H9 (cell line): ENCODE data around the gene RASGRF2. TPM values are rescaled to one million over a fixed set of nuclear protein-coding genes. Genes with fewer than 3 reads are reported as not detected.

Source experiments
- DNase-seq: peaks from one replicate; pipeline ENCODE4 v3.0.0-alpha.2; 2017
- H2AFZ ChIP-seq: one replicate; pipeline ENCODE4 v1.6.1; 2013; ENCODE audit warnings: mild to moderate bottlenecking, low read length, control low read depth, moderate library complexity
- H2AK5ac ChIP-seq: 2 replicates; pipeline ENCODE4 v1.6.1; 2013; ENCODE audit warnings: low read length, control low read depth, mixed read lengths; ENCODE audit not compliant: insufficient read length
- H2BK120ac ChIP-seq: one replicate; pipeline ENCODE4 v1.6.1; 2013; ENCODE audit warnings: low read depth, mild to moderate bottlenecking, low read length, control low read depth, inconsistent platforms; ENCODE audit not compliant: poor library complexity, severe bottlenecking
- H2BK12ac ChIP-seq: 2 replicates; pipeline ENCODE4 v1.6.1; 2013; ENCODE audit warnings: low read length, control low read depth, mixed read lengths, low read depth; ENCODE audit not compliant: insufficient read length
- H2BK15ac ChIP-seq: 2 replicates; pipeline ENCODE4 v1.6.1; 2013; ENCODE audit warnings: low read depth, low read length, control low read depth
- H2BK20ac ChIP-seq: one replicate; pipeline ENCODE4 v1.6.1; 2013; ENCODE audit warnings: low read depth, mild to moderate bottlenecking, low read length, control low read depth, inconsistent platforms; ENCODE audit not compliant: poor library complexity, severe bottlenecking
- H2BK5ac ChIP-seq: 2 replicates; pipeline ENCODE4 v1.6.1; 2013; ENCODE audit warnings: low read length, control low read depth, mixed read lengths; ENCODE audit not compliant: insufficient read length
- H3K14ac ChIP-seq: 2 replicates; pipeline ENCODE4 v1.6.1; 2013; ENCODE audit warnings: low read length, control low read depth; ENCODE audit not compliant: insufficient read depth
- H3K18ac ChIP-seq: 2 replicates; pipeline ENCODE4 v1.6.1; 2013; ENCODE audit warnings: low read depth, mild to moderate bottlenecking, mixed read lengths, low read length, control low read depth; ENCODE audit not compliant: insufficient read length
- H3K23ac ChIP-seq: 2 replicates; pipeline ENCODE4 v1.6.1; 2013; ENCODE audit warnings: low read length, control low read depth, mixed read lengths, low read depth; ENCODE audit not compliant: insufficient read length
- H3K23me2 ChIP-seq: 2 replicates; pipeline ENCODE4 v1.6.1; 2013; ENCODE audit warnings: low read depth, mild to moderate bottlenecking, mixed read lengths, low read length, control low read depth; ENCODE audit not compliant: insufficient read length, poor library complexity, severe bottlenecking
- H3K27ac ChIP-seq: 2 replicates; pipeline ENCODE4 v1.5.1; 2013; ENCODE audit warnings: low read length, control low read depth, mixed read lengths, low read depth; ENCODE audit not compliant: insufficient read length
- H3K27me3 ChIP-seq: 2 replicates; pipeline ENCODE4 v1.6.1; 2013; ENCODE audit warnings: low read length, control low read depth, inconsistent platforms; ENCODE audit not compliant: insufficient read depth
- H3K4ac ChIP-seq: 2 replicates; pipeline ENCODE4 v1.6.1; 2013; ENCODE audit warnings: low read depth, mild to moderate bottlenecking, control low read depth, inconsistent platforms, low read length, moderate library complexity
- H3K4me1 ChIP-seq: 2 replicates; pipeline ENCODE4 v1.6.1; 2013; ENCODE audit warnings: low read length, control low read depth, inconsistent platforms; ENCODE audit not compliant: insufficient read depth
- H3K4me2 ChIP-seq: 2 replicates; pipeline ENCODE4 v1.6.1; 2013; ENCODE audit warnings: low read length, control low read depth, mixed read lengths; ENCODE audit not compliant: insufficient read length, insufficient read depth
- H3K56ac ChIP-seq: 2 replicates; pipeline ENCODE4 v1.6.1; 2013; ENCODE audit warnings: low read depth, mild to moderate bottlenecking, mixed read lengths, low read length, control low read depth; ENCODE audit not compliant: insufficient read length
- H3K79me1 ChIP-seq: 2 replicates; pipeline ENCODE4 v1.6.1; 2013; ENCODE audit warnings: low read depth, mild to moderate bottlenecking, moderate library complexity, low read length, control low read depth, inconsistent platforms; ENCODE audit not compliant: insufficient read depth, poor library complexity, severe bottlenecking
- H3K79me2 ChIP-seq: 2 replicates; pipeline ENCODE4 v1.6.1; 2013; ENCODE audit warnings: low read length, control low read depth, inconsistent platforms; ENCODE audit not compliant: insufficient read depth
- H3K9ac ChIP-seq: 2 replicates; pipeline ENCODE4 v1.6.1; 2013; ENCODE audit warnings: low read length, control low read depth, mixed read lengths; ENCODE audit not compliant: insufficient read length; ENCODE audit errors: extremely low read depth
- H3K9me3 ChIP-seq: one replicate; pipeline ENCODE4 v1.6.1; 2013; ENCODE audit warnings: low read depth, low read length, inconsistent platforms; ENCODE audit not compliant: control insufficient read depth
- H3T11ph ChIP-seq: one replicate; pipeline ENCODE4 v1.6.1; 2013; ENCODE audit warnings: mild to moderate bottlenecking, low read length, control low read depth, inconsistent platforms
- H4K20me1 ChIP-seq: one replicate; pipeline ENCODE4 v1.6.1; 2013; ENCODE audit not compliant: control insufficient read depth, insufficient read length, insufficient read depth
- H4K5ac ChIP-seq: 2 replicates; pipeline ENCODE4 v1.6.1; 2013; ENCODE audit warnings: low read depth, mild to moderate bottlenecking, mixed read lengths, low read length, control low read depth; ENCODE audit not compliant: insufficient read length
- H4K8ac ChIP-seq: replicated peaks from 2 replicates; pipeline ENCODE4 v1.6.1; 2013; ENCODE audit warnings: low read length, control low read depth, mixed read lengths, low read depth; ENCODE audit not compliant: insufficient read length
- H4K91ac ChIP-seq: 2 replicates; pipeline ENCODE4 v1.6.1; 2013; ENCODE audit warnings: low read depth, mild to moderate bottlenecking, moderate library complexity, mixed read lengths, low read length, control low read depth; ENCODE audit not compliant: insufficient read length
- H3K27ac Mint-ChIP-seq, 3 experiments: 2 replicates in 2 of 3; 3 replicates in 1 of 3; pipeline ENCODE4 v1.8.0; 2020 to 2021; ENCODE audit warnings: mixed read lengths in 3 of 3, mild to moderate bottlenecking in 1 of 3, moderate library complexity in 1 of 3
- H3K27me3 Mint-ChIP-seq: 2 replicates; pipeline ENCODE4 v1.8.0; 2021; ENCODE audit warnings: low read depth, mild to moderate bottlenecking, moderate library complexity, mixed read lengths
- H3K36me3 Mint-ChIP-seq, 3 experiments: 2 replicates in 2 of 3; 3 replicates in 1 of 3; pipeline ENCODE4 v1.8.0; 2020 to 2021; ENCODE audit warnings: low read depth in 3 of 3, mixed read lengths in 3 of 3; ENCODE audit not compliant: insufficient read depth in 1 of 3
- H3K4me1 Mint-ChIP-seq, 2 experiments: 2 replicates each; pipeline ENCODE4 v1.8.0; 2020; ENCODE audit warnings: mixed read lengths in 2 of 2
- H3K4me3 Mint-ChIP-seq, 2 experiments: 2 replicates in 1 of 2; 3 replicates in 1 of 2; pipeline ENCODE4 v1.8.0; 2020 to 2021; ENCODE audit warnings: mild to moderate bottlenecking in 2 of 2, mixed read lengths in 2 of 2, moderate library complexity in 1 of 2
- H3K9me3 Mint-ChIP-seq, 2 experiments: 2 replicates in 1 of 2; 3 replicates in 1 of 2; pipeline ENCODE4 v1.8.0; 2020; ENCODE audit warnings: mild to moderate bottlenecking in 2 of 2, mixed read lengths in 2 of 2, moderate library complexity in 1 of 2
- CTCF ChIP-seq: fragments of 200-600 bp; sonication (generic); conservative IDR thresholded peaks from 3 replicates; pipeline ENCODE4 v1.8.0; 2021; ENCODE audit warnings: antibody characterized with exemption, mild to moderate bottlenecking
- whole genome bisulfite sequencing: extraction: QIAGEN DNeasy Blood & Tissue Kit; methylation state at CpG from one replicate; pipeline ENCODE4 v1.1.7; 2013; ENCODE audit warnings: missing lambda C conversion rate, low lambda C conversion rate, mixed read lengths; ENCODE audit not compliant: insufficient read length; ENCODE audit errors: extremely low coverage; 5-methylcytosine and 5-hydroxymethylcytosine counted together
- total RNA-seq: library from RNA; stranded (reverse); gene quantifications from 2 replicates; pipeline ENCODE4 v1.2.1, GENCODE V29; 2021

The RASGRF2 gene
- total RNA-seq, 1 experiment from 2014 or later, result 13.5 TPM

- H3K23ac ChIP-seq, result no peak overlapping the region
- no peak overlapping the region for H3K14ac ChIP-seq
- H3K23me2 ChIP-seq, result no peaks in the 10 kb centered on the region
- H3K56ac ChIP-seq, result no peak overlapping the region
- H3K18ac ChIP-seq, result no peak overlapping the region
- H2BK15ac ChIP-seq, result no peak overlapping the region
- no peak overlapping the region for H4K91ac ChIP-seq
- H3K9ac ChIP-seq, result no peak overlapping the region
- H3K27ac ChIP-seq, result no peak overlapping the region
- no peak overlapping the region for H2AFZ ChIP-seq
- no peaks in the 10 kb centered on the region for H3K27me3 ChIP-seq
- H3K4ac ChIP-seq, result no peak overlapping the region
- no peak overlapping the region for H3T11ph ChIP-seq
- Mint-ChIP-seq H3K27me3 (no peaks in the 10 kb centered on the region), H3K36me3 (peaks cover 0 to 8% (median 0%) of the 10 kb centered on the region in 3 experiments; a peak in 2 of 7 replicates), H3K4me3 (no peak overlapping the region), H3K27ac (no peak overlapping the region), H3K9me3 (no peaks in the 10 kb centered on the region), H3K4me1 (peaks cover 9 to 13% of the 10 kb centered on the region in 2 experiments)
- H3K9me3 ChIP-seq, result no peaks in the 10 kb centered on the region
- H3K4me1 ChIP-seq, result no peaks in the 10 kb centered on the region
- no peak for DNase-seq
- no peak overlapping the region for H3K4me2 ChIP-seq
- H4K5ac ChIP-seq, result no peak overlapping the region
- H3K79me2 ChIP-seq, result no peaks in the 10 kb centered on the region
- H4K20me1 ChIP-seq, result no peaks in the 10 kb centered on the region
- no peak overlapping the region for H2AK5ac ChIP-seq
- H2BK120ac ChIP-seq, result no peak overlapping the region
- no peaks in the 10 kb centered on the region for H3K79me1 ChIP-seq
- no peak overlapping the region for H2BK12ac ChIP-seq
- H2BK5ac ChIP-seq, result no peak overlapping the region
- H4K8ac ChIP-seq, result no peak overlapping the region
- no peak overlapping the region for H2BK20ac ChIP-seq
- no peak for TF ChIP-seq CTCF
- WGBS, result no CpG with 5 or more reads among the region's 7 CpGs
These were observed 168.3 kb downstream of the RASGRF2 start for GRCh38 chr5:81128416-81128815.
